Eye (tissue), 1 donor: ENCODE measurements around the gene ACTN1.

ENCODE experiments used
- DNase-seq: peaks from one replicate; pipeline ENCODE4 v3.0.0-alpha.2; 2015

Gene ACTN1

DNA sequence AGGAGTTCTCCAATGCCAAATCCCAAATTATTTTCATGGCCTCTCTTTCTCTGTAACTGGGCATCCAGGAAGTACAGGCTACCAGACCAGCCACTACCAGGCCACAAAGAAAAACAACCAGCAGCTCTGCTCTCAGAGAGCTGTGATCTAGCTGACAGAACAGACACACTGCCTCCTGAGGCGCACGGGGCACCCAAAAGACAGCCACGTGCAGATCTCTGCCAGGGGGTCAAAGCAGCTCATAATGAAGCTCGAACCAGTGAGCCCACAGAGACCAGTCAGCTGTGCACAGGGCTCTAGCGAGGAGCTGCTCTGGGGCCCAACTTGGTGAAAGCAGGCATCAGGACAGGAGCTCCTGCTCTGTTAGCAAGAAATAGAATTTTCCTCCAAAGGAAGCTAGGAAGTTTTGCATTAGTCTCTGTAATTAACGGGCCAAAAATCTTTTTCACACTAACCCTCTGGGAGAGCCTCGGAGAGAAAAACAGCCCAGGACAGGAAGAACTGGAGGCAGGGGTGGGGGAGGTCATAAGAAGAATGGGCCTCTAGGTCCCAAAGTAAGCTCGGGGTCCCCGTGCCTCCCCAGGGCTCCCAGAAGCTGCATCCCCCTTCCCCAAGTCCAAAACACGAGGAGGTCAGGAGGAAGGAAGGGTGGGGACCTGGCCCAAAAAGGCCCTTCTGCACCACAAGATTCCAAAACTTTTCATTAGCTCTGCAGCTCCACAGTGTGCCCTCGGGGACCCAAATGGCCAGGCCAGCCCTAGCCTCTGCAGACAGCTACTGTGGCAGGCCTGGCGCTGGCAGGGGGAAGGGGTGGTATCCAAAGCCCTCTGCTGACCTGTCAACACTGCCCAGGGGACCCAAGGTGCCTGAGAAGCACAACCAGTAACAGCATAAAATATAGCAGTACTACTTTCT is 30.2 kb downstream of the ACTN1 start:
- DNase-seq: peak; percentile 19

GRCh38 chr14:68947802-68948201 is 31.3 kb downstream of the ACTN1 start:
- DNase-seq: peak; percentile 76

DNA sequence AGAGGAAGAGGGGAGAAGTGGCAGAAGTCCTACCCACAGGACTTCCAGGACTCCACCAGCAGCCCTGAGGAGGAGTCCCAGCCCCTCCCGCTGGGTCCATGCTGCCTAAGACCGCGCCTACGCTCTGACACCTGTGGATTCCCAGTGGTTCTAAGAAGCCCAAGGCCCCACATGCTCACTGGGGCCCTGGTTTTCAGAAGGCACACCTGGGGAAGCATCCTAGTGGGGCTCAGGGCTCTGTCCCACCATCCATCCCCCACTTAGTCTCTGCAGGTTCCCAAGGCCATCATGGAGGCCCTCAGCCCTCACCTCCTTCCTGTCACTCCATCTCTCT is 32.6 kb downstream of the ACTN1 start:
- DNase-seq: no peak

GRCh38 chr14:68945585-68946488 is 33.3 kb downstream of the ACTN1 start:
- no peak for DNase-seq

DNA sequence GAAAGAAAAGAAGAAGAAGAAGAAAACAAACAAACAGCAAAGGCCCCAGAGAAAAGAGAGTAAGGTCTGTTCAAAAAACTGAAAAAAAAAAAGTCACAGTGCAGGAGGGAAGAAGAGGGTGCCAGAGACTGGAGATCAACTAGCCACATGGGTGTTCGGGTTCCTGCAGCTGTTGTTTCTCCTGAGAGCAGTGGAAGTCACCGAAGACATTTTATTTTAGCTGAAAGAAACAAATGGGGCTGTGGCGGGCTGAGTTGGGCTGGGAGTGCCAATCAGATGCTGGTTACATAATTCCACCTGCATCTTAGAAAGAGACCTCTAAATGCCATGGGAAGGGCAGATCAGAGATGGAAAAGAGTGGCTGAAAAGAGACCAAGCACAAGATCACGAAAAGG is 33.9 kb downstream of the ACTN1 start:
- DNase-seq: no peak

GRCh38 chr14:68944162-68944561 is 34.9 kb downstream of the ACTN1 start:
- DNase-seq: no peak

- DNase-seq: no peak
Observed at GRCh38 chr14:68943107-68943506, 36.0 kb downstream of the ACTN1 start.

DNA sequence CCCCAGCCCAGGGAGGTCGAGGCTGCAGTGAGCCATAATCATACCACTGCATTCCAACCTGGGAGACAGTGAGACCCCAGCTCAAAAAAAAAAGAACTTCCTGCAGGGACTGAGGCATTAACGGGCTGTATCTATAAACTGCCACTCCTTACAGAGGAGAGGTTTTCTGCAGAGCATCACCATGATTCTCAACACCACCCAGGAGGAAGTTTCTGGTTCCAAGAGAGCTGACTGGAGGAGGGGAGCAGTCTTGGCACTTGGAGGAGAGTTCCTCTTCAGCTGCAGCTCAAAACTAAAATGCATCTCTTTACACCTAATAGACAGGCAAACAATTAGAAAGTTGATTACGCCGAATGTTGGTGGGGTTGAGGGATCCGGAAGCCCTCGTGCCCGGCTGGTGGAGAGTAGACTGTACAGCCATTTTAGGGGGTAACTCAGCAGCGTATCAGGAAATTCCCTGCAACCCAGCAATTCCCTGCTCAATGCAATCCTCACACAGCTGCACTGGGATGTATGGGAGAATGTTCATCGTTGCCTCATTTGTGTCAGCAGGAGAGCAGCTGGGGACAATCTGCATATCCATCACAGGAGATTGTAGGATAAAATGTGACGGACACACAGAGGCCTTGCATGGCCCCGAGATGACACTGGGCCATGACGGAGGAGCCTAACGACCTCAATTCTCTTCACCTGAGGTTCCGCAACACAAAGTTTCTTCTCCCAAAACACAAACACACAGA is 36.6 kb downstream of the ACTN1 start:
- DNase-seq: peak; percentile 61

DNA sequence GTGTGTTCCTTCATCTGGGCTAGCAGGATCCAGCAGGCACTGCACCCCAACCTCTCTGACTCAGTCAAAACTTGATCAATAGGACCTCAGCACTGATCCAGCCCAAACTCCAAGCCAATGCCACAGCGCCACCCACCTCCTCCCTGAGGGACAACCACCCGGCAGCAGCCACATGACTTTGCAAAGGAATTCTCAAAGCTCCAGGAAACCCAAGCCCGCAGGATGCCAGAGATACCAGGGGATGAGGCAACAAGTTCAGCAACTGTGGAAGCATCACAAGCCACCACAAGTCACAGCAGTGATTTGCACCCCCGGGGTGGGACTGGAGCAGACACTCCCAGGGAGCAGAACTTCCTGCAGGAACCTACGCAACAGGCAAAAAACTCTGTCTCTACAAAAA is 37.3 kb downstream of the ACTN1 start:
- DNase-seq: no peak

DNA sequence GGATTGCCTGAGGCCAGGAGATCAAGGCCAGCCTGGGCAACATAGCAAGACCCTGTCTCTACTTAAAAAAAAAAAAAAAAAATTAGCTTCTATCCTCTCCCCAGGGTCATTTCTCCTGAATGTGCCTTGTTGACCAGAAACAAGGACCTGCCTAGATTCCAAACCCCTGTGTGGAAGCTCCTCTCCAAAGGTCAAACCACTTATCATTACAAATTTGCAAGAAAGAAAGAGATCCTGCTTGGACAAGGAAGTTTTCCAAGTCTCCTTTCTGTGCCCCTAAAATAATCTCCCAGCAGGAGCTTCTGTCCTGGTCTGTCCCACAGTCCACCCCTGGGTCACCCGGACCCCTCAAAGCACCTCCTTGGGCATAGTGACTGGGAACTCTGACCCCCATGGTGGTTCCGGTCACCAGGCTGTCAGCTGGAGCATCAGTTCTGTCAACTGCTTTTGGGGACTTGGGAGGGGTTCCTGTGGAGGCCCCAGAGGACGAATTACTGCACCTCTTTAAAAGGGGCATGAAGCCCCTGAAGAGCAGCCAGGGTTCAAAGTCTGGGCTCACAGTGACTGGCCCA is 38.4 kb downstream of the ACTN1 start:
- no peak for DNase-seq

GRCh38 chr14:68939893-68940613 is 39.0 kb downstream of the ACTN1 start:
- peak; percentile 73 for DNase-seq

DNA sequence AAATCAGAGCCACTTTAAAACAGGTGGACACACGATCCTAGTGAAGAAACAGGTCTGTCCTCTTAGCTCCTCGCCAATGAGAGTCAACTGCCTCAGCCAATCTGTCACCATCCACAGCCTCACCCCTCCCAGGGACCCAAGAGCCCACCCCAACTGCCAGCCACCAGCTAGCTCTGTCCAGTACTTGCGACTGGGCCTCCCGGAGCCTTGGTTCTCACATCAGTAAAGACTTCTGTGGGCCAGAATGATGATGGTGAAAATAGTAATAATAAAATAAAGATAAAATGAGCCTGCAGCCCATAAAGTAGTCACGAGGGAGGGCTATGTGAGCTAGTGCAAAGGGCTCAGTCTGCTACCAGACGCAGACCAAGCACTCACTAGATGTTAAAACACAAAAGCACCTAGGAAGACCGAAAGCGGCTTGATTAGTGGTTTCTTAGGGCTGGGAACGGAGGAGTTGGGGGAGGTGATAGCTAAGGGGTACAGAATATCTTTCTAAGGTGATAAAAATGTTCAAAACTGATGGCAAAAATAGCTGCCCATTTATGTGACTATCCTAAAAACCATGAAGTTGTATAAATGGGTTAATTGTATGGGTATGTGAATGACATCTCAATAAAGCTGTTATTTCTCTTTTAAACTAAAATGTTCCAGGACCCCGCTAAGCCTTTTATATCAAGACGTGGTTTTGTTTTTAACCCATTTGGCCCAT is 39.8 kb downstream of the ACTN1 start:
- DNase-seq: no peak

- DNase-seq: no peak
Observed at GRCh38 chr14:68938271-68939150, 40.6 kb downstream of the ACTN1 start.

GRCh38 chr14:68937471-68938270 is 41.4 kb downstream of the ACTN1 start:
- no peak for DNase-seq

DNA sequence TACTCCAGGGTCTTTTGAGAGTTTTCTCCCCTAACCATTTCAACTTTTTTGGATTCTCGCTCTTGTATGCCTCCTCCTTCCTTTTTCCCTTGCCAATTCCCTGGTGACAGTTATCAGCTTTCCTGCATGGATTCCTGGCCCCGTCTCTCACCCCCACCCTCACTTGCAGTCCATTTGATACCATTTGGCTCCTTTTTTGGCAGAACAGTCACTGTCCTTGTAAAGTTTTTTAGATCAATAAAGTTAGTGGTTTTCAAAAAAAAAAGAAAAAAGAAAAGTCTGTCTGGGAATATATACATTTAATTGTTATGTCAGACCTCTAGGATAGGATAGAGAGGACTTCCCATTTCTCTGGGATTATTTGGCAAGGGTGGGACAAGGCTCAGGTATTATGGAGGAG is 42.1 kb downstream of the ACTN1 start:
- no peak for DNase-seq

DNA sequence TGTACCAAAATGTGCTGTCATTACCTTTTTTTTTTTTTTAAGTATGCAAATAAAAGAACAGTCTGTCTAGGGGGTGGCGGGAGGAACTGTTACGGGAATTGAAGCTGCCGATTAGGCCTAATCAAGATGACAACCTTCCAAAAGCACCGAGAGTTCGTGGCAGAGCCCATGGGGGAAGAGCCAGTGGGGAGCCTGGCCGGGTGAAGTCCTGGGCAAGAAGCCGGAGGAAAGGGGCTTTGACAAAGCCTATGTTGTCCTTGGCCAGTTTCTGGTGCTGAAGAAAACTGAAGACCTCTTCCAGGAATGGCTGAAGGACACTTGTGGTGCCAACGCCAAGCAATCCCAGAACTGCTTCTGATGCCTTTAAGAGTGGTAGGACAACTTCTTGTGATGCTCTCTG is 42.6 kb downstream of the ACTN1 start:
- no peak for DNase-seq

- no peak for DNase-seq
Observed at GRCh38 chr14:68935761-68936214, 43.3 kb downstream of the ACTN1 start.

DNA sequence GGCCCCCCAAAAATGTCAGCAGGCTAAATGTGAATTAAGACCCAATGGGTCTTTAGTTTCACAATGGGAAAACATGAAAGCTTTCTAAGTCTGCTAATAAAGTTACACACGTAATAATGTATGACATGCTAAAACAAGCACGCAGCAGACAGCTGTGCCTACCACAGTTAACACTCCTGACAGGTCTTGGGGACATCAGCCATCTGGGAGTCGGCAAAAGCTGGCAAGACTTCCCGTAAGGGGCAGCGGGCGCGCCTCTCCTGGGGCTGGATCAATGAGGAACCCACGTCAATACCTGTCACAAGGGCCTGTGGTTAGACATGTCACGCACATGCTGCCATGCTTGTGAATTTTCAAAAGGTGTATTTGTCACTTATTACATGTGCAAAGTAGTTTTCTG is 45.0 kb downstream of the ACTN1 start:
- DNase-seq: no peak

DNA sequence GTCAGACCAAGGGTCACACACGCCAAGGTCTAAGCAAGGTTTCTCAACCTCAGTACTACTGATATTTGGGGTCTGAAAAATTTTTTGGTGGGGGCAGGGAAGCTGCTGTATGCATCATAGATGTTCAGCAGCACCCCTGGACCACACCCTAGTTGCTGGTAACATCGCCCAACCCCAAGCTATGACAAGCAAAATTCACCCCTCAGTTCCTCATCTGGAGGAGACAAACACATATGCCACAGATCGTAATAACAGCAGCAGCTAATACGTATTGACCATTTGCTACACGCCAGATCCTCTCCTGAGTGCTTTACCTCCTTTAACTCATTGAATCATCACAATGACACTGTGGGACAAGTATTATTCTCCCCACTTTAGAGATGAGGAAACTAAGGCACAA is 46.4 kb downstream of the ACTN1 start:
- DNase-seq: no peak
